H9 (cell line): ENCODE data around the gene NTF3. TPM values are rescaled to one million over a fixed set of nuclear protein-coding genes. Genes with fewer than 3 reads are reported as not detected.
A peak's percentile ranks its signal among the peaks of the same experiment; 100 is the strongest.

Experiments
- DNase-seq: peaks from one replicate; pipeline ENCODE4 v3.0.0-alpha.2; 2017
- H2AFZ ChIP-seq: one replicate; pipeline ENCODE4 v1.6.1; 2013; ENCODE audit warnings: mild to moderate bottlenecking, low read length, control low read depth, moderate library complexity
- H2AK5ac ChIP-seq: 2 replicates; pipeline ENCODE4 v1.6.1; 2013; ENCODE audit warnings: low read length, control low read depth, mixed read lengths; ENCODE audit not compliant: insufficient read length
- H2BK120ac ChIP-seq: one replicate; pipeline ENCODE4 v1.6.1; 2013; ENCODE audit warnings: low read depth, mild to moderate bottlenecking, low read length, control low read depth, inconsistent platforms; ENCODE audit not compliant: poor library complexity, severe bottlenecking
- H2BK12ac ChIP-seq: 2 replicates; pipeline ENCODE4 v1.6.1; 2013; ENCODE audit warnings: low read length, control low read depth, mixed read lengths, low read depth; ENCODE audit not compliant: insufficient read length
- H2BK15ac ChIP-seq: 2 replicates; pipeline ENCODE4 v1.6.1; 2013; ENCODE audit warnings: low read depth, low read length, control low read depth
- H2BK20ac ChIP-seq: one replicate; pipeline ENCODE4 v1.6.1; 2013; ENCODE audit warnings: low read depth, mild to moderate bottlenecking, low read length, control low read depth, inconsistent platforms; ENCODE audit not compliant: poor library complexity, severe bottlenecking
- H2BK5ac ChIP-seq: 2 replicates; pipeline ENCODE4 v1.6.1; 2013; ENCODE audit warnings: low read length, control low read depth, mixed read lengths; ENCODE audit not compliant: insufficient read length
- H3K14ac ChIP-seq: 2 replicates; pipeline ENCODE4 v1.6.1; 2013; ENCODE audit warnings: low read length, control low read depth; ENCODE audit not compliant: insufficient read depth
- H3K18ac ChIP-seq: 2 replicates; pipeline ENCODE4 v1.6.1; 2013; ENCODE audit warnings: low read depth, mild to moderate bottlenecking, mixed read lengths, low read length, control low read depth; ENCODE audit not compliant: insufficient read length
- H3K23ac ChIP-seq: 2 replicates; pipeline ENCODE4 v1.6.1; 2013; ENCODE audit warnings: low read length, control low read depth, mixed read lengths, low read depth; ENCODE audit not compliant: insufficient read length
- H3K23me2 ChIP-seq: 2 replicates; pipeline ENCODE4 v1.6.1; 2013; ENCODE audit warnings: low read depth, mild to moderate bottlenecking, mixed read lengths, low read length, control low read depth; ENCODE audit not compliant: insufficient read length, poor library complexity, severe bottlenecking
- H3K27ac ChIP-seq: 2 replicates; pipeline ENCODE4 v1.5.1; 2013; ENCODE audit warnings: low read length, control low read depth, mixed read lengths, low read depth; ENCODE audit not compliant: insufficient read length
- H3K27me3 ChIP-seq: 2 replicates; pipeline ENCODE4 v1.6.1; 2013; ENCODE audit warnings: low read length, control low read depth, inconsistent platforms; ENCODE audit not compliant: insufficient read depth
- H3K4ac ChIP-seq: 2 replicates; pipeline ENCODE4 v1.6.1; 2013; ENCODE audit warnings: low read depth, mild to moderate bottlenecking, control low read depth, inconsistent platforms, low read length, moderate library complexity
- H3K4me1 ChIP-seq: 2 replicates; pipeline ENCODE4 v1.6.1; 2013; ENCODE audit warnings: low read length, control low read depth, inconsistent platforms; ENCODE audit not compliant: insufficient read depth
- H3K4me2 ChIP-seq: 2 replicates; pipeline ENCODE4 v1.6.1; 2013; ENCODE audit warnings: low read length, control low read depth, mixed read lengths; ENCODE audit not compliant: insufficient read length, insufficient read depth
- H3K56ac ChIP-seq: 2 replicates; pipeline ENCODE4 v1.6.1; 2013; ENCODE audit warnings: low read depth, mild to moderate bottlenecking, mixed read lengths, low read length, control low read depth; ENCODE audit not compliant: insufficient read length
- H3K79me1 ChIP-seq: 2 replicates; pipeline ENCODE4 v1.6.1; 2013; ENCODE audit warnings: low read depth, mild to moderate bottlenecking, moderate library complexity, low read length, control low read depth, inconsistent platforms; ENCODE audit not compliant: insufficient read depth, poor library complexity, severe bottlenecking
- H3K79me2 ChIP-seq: 2 replicates; pipeline ENCODE4 v1.6.1; 2013; ENCODE audit warnings: low read length, control low read depth, inconsistent platforms; ENCODE audit not compliant: insufficient read depth
- H3K9ac ChIP-seq: 2 replicates; pipeline ENCODE4 v1.6.1; 2013; ENCODE audit warnings: low read length, control low read depth, mixed read lengths; ENCODE audit not compliant: insufficient read length; ENCODE audit errors: extremely low read depth
- H3K9me3 ChIP-seq: one replicate; pipeline ENCODE4 v1.6.1; 2013; ENCODE audit warnings: low read depth, low read length, inconsistent platforms; ENCODE audit not compliant: control insufficient read depth
- H3T11ph ChIP-seq: one replicate; pipeline ENCODE4 v1.6.1; 2013; ENCODE audit warnings: mild to moderate bottlenecking, low read length, control low read depth, inconsistent platforms
- H4K20me1 ChIP-seq: one replicate; pipeline ENCODE4 v1.6.1; 2013; ENCODE audit not compliant: control insufficient read depth, insufficient read length, insufficient read depth
- H4K5ac ChIP-seq: 2 replicates; pipeline ENCODE4 v1.6.1; 2013; ENCODE audit warnings: low read depth, mild to moderate bottlenecking, mixed read lengths, low read length, control low read depth; ENCODE audit not compliant: insufficient read length
- H4K8ac ChIP-seq: replicated peaks from 2 replicates; pipeline ENCODE4 v1.6.1; 2013; ENCODE audit warnings: low read length, control low read depth, mixed read lengths, low read depth; ENCODE audit not compliant: insufficient read length
- H4K91ac ChIP-seq: 2 replicates; pipeline ENCODE4 v1.6.1; 2013; ENCODE audit warnings: low read depth, mild to moderate bottlenecking, moderate library complexity, mixed read lengths, low read length, control low read depth; ENCODE audit not compliant: insufficient read length
- H3K27ac Mint-ChIP-seq, 3 experiments: 2 replicates in 2 of 3; 3 replicates in 1 of 3; pipeline ENCODE4 v1.8.0; 2020 to 2021; ENCODE audit warnings: mixed read lengths in 3 of 3, mild to moderate bottlenecking in 1 of 3, moderate library complexity in 1 of 3
- H3K27me3 Mint-ChIP-seq: 2 replicates; pipeline ENCODE4 v1.8.0; 2021; ENCODE audit warnings: low read depth, mild to moderate bottlenecking, moderate library complexity, mixed read lengths
- H3K36me3 Mint-ChIP-seq, 3 experiments: 2 replicates in 2 of 3; 3 replicates in 1 of 3; pipeline ENCODE4 v1.8.0; 2020 to 2021; ENCODE audit warnings: low read depth in 3 of 3, mixed read lengths in 3 of 3; ENCODE audit not compliant: insufficient read depth in 1 of 3
- H3K4me1 Mint-ChIP-seq, 2 experiments: 2 replicates each; pipeline ENCODE4 v1.8.0; 2020; ENCODE audit warnings: mixed read lengths in 2 of 2
- H3K4me3 Mint-ChIP-seq, 2 experiments: 2 replicates in 1 of 2; 3 replicates in 1 of 2; pipeline ENCODE4 v1.8.0; 2020 to 2021; ENCODE audit warnings: mild to moderate bottlenecking in 2 of 2, mixed read lengths in 2 of 2, moderate library complexity in 1 of 2
- H3K9me3 Mint-ChIP-seq, 2 experiments: 2 replicates in 1 of 2; 3 replicates in 1 of 2; pipeline ENCODE4 v1.8.0; 2020; ENCODE audit warnings: mild to moderate bottlenecking in 2 of 2, mixed read lengths in 2 of 2, moderate library complexity in 1 of 2
- WGBS: extraction: QIAGEN DNeasy Blood & Tissue Kit; methylation state at CpG from one replicate; pipeline ENCODE4 v1.1.7; 2013; ENCODE audit warnings: missing lambda C conversion rate, low lambda C conversion rate, mixed read lengths; ENCODE audit not compliant: insufficient read length; ENCODE audit errors: extremely low coverage; 5-methylcytosine and 5-hydroxymethylcytosine counted together
- total RNA-seq: library from RNA; stranded (reverse); gene quantifications from 2 replicates; pipeline ENCODE4 v1.2.1, GENCODE V29; 2021
- TF ChIP-seq, protein P1 (sequence below): fragments of 200-600 bp; sonication (generic); conservative IDR thresholded peaks from 3 replicates; pipeline ENCODE4 v1.8.0; 2021; ENCODE audit warnings: antibody characterized with exemption, mild to moderate bottlenecking

The NTF3 gene
- total RNA-seq, 1 experiment from 2014 or later, result 0.48 TPM

DNA sequence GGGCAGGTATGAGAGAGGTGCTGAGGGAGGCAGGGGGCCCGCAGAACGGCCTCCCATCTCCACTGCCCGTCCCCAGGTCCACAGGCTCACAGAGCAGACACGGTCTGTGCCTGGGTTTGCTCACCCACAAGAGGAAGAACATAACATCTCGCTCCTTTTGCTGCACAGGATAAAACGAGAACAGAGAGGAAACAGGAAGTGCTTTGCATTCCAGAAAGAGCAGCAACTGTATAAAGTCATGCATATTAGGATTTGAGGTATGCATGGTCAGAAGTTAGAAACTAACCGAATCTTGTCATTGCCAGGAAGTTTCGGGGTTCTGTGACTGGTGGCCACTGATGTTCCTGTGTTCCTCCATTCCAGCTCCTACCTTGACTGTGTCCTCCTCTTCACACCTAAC, 25.0 kb downstream of the NTF3 start:
- TF ChIP-seq, protein P1, sequence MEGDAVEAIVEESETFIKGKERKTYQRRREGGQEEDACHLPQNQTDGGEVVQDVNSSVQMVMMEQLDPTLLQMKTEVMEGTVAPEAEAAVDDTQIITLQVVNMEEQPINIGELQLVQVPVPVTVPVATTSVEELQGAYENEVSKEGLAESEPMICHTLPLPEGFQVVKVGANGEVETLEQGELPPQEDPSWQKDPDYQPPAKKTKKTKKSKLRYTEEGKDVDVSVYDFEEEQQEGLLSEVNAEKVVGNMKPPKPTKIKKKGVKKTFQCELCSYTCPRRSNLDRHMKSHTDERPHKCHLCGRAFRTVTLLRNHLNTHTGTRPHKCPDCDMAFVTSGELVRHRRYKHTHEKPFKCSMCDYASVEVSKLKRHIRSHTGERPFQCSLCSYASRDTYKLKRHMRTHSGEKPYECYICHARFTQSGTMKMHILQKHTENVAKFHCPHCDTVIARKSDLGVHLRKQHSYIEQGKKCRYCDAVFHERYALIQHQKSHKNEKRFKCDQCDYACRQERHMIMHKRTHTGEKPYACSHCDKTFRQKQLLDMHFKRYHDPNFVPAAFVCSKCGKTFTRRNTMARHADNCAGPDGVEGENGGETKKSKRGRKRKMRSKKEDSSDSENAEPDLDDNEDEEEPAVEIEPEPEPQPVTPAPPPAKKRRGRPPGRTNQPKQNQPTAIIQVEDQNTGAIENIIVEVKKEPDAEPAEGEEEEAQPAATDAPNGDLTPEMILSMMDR, result no peak
- no peak overlapping the region for H2AK5ac ChIP-seq
- no peak overlapping the region for H2AFZ ChIP-seq
- H3K9me3 Mint-ChIP-seq, result peaks cover 0 to 6% of the 10 kb centered on the region in 2 experiments; a peak in 1 of 5 replicates
- H3K36me3 Mint-ChIP-seq, result no peaks in the 10 kb centered on the region; a peak in 1 of 7 replicates
- no peak overlapping the region for H3K4me2 ChIP-seq
- H3K4ac ChIP-seq, result no peak overlapping the region
- no peak overlapping the region for H2BK12ac ChIP-seq
- peaks cover 9 to 12% of the 10 kb centered on the region in 2 experiments for H3K4me1 Mint-ChIP-seq
- DNase-seq, result no peak
- no peaks in the 10 kb centered on the region for H4K20me1 ChIP-seq
- H3K79me1 ChIP-seq, result no peaks in the 10 kb centered on the region
- H2BK5ac ChIP-seq, result no peak overlapping the region
- H3K27ac ChIP-seq, result no peak overlapping the region
- peak overlapping the region; percentile 29 for H4K5ac ChIP-seq
- no peaks in the 10 kb centered on the region for H3K9me3 ChIP-seq
- no CpG with 5 or more reads among the region's 8 CpGs for WGBS
- H4K91ac ChIP-seq, result no peak overlapping the region
- H3K27me3 Mint-ChIP-seq, result peaks cover 7% of the 10 kb centered on the region
- no peak overlapping the region for H3K14ac ChIP-seq
- no peaks in the 10 kb centered on the region for H3K23me2 ChIP-seq
- no peak overlapping the region for H2BK120ac ChIP-seq
- peaks cover 5% of the 10 kb centered on the region; the same call in 1 of the 2 replicates for H3K4me1 ChIP-seq
- H3K18ac ChIP-seq, result no peak overlapping the region
- no peak overlapping the region for H3K9ac ChIP-seq
- H3K27me3 ChIP-seq, result no peaks in the 10 kb centered on the region
- no peaks in the 10 kb centered on the region for H3K79me2 ChIP-seq
- H3K27ac Mint-ChIP-seq, result no peak overlapping the region
- no peak overlapping the region for H3K23ac ChIP-seq
- H3K4me3 Mint-ChIP-seq, result no peak overlapping the region
- no peak overlapping the region for H3T11ph ChIP-seq
- no peak overlapping the region for H4K8ac ChIP-seq
- H3K56ac ChIP-seq, result no peak overlapping the region
- H2BK15ac ChIP-seq, result no peak overlapping the region
- no peak overlapping the region for H2BK20ac ChIP-seq
